ENCODE data around the gene C16orf86.

- no peak for TF ChIP-seq RAD21 (IDR thresholded peaks at IDR 0.05; ENCODE audit: low read depth)
- no peak for TF ChIP-seq POLR2A (IDR thresholded peaks at IDR 0.05; ENCODE audit: borderline replicate concordance, extremely low read depth, insufficient read depth, insufficient read length)
- TF ChIP-seq, protein P1, sequence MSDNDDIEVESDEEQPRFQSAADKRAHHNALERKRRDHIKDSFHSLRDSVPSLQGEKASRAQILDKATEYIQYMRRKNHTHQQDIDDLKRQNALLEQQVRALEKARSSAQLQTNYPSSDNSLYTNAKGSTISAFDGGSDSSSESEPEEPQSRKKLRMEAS (IDR thresholded peaks at IDR 0.05), result no peak
- TF ChIP-seq POLR2AphosphoS5 (IDR thresholded peaks at IDR 0.05; ENCODE audit: low read depth, low read length), result no peak
- TF ChIP-seq, protein P2, sequence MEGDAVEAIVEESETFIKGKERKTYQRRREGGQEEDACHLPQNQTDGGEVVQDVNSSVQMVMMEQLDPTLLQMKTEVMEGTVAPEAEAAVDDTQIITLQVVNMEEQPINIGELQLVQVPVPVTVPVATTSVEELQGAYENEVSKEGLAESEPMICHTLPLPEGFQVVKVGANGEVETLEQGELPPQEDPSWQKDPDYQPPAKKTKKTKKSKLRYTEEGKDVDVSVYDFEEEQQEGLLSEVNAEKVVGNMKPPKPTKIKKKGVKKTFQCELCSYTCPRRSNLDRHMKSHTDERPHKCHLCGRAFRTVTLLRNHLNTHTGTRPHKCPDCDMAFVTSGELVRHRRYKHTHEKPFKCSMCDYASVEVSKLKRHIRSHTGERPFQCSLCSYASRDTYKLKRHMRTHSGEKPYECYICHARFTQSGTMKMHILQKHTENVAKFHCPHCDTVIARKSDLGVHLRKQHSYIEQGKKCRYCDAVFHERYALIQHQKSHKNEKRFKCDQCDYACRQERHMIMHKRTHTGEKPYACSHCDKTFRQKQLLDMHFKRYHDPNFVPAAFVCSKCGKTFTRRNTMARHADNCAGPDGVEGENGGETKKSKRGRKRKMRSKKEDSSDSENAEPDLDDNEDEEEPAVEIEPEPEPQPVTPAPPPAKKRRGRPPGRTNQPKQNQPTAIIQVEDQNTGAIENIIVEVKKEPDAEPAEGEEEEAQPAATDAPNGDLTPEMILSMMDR (IDR thresholded peaks at IDR 0.05 in 2 of 3, conservative IDR thresholded peaks at IDR 0.05 in 1 of 3; ENCODE audit: borderline replicate concordance in 1 of 3, insufficient read depth in 1 of 3, low read depth in 2 of 3, low read length in 2 of 3), result no peak
- TF ChIP-seq EGR1 (IDR thresholded peaks at IDR 0.05; ENCODE audit: low read depth), result no peak
Observed at GRCh38 chr16:67685388-67686112, 18.9 kb downstream of the C16orf86 start.

Measured in HCT116 (cell line).